ENCODE results near the gene TEAD4. TPM values are rescaled to one million over a fixed set of nuclear protein-coding genes. Genes with fewer than 3 reads are reported as not detected.
A peak's percentile ranks its signal among the peaks of the same experiment; 100 is the strongest.

TEAD4 gene
- total RNA-seq, 1 experiment from 2014 or later: 127 TPM

- peak; percentile 27 for DNase-seq
- Histone ChIP-seq H3K79me1 (ENCODE audit: insufficient read depth, low read depth, low read length, poor library complexity, severe bottlenecking) (no peaks in the 10 kb centered on the region), H4K20me1 (ENCODE audit: control insufficient read depth, insufficient read depth, insufficient read length) (no peaks in the 10 kb centered on the region), H4K91ac (ENCODE audit: insufficient read length, low read depth, low read length) (no peak overlapping the region), H4K8ac (replicated peaks; ENCODE audit: insufficient read length, low read depth, low read length) (no peak overlapping the region), H3K18ac (ENCODE audit: insufficient read length, low read depth, low read length) (no peak overlapping the region), H2BK20ac (ENCODE audit: low read depth, low read length, poor library complexity, severe bottlenecking) (no peak overlapping the region), H3K79me2 (ENCODE audit: insufficient read depth, low read length) (no peaks in the 10 kb centered on the region; the same call in 1 of the 2 replicates), H2BK15ac (ENCODE audit: low read depth, low read length) (no peak overlapping the region), H2BK120ac (ENCODE audit: low read depth, low read length, poor library complexity, severe bottlenecking) (no peak overlapping the region), H3K27me3 (ENCODE audit: insufficient read depth, low read length) (no peaks in the 10 kb centered on the region), H3K4me2 (ENCODE audit: insufficient read depth, insufficient read length, low read length) (no peak overlapping the region), H3K56ac (ENCODE audit: insufficient read length, low read depth, low read length) (no peak overlapping the region), H3K27ac (ENCODE audit: insufficient read length, low read depth, low read length) (no peak overlapping the region), H3K14ac (ENCODE audit: insufficient read depth, low read length) (no peak overlapping the region), H2BK5ac (ENCODE audit: insufficient read length, low read length) (no peak overlapping the region), H3K9ac (ENCODE audit: extremely low read depth, insufficient read length, low read length) (no peak overlapping the region), H3K9me3 (ENCODE audit: control insufficient read depth, low read depth, low read length) (no peaks in the 10 kb centered on the region), H3K4ac (ENCODE audit: low read depth, low read length) (no peak overlapping the region), H3K4me1 (ENCODE audit: insufficient read depth, low read length) (peaks cover 5% of the 10 kb centered on the region; the same call in 1 of the 2 replicates), H3T11ph (ENCODE audit: low read length) (no peak overlapping the region), H4K5ac (ENCODE audit: insufficient read length, low read depth, low read length) (no peak overlapping the region), H2BK12ac (ENCODE audit: insufficient read length, low read depth, low read length) (no peak overlapping the region), H2AFZ (ENCODE audit: low read length) (no peak overlapping the region), H3K23me2 (ENCODE audit: insufficient read length, low read depth, low read length, poor library complexity, severe bottlenecking) (no peaks in the 10 kb centered on the region), H3K23ac (ENCODE audit: insufficient read length, low read depth, low read length) (no peak overlapping the region), H2AK5ac (ENCODE audit: insufficient read length, low read length) (no peak overlapping the region)
- no peaks in the 10 kb centered on the region; the same call in 1 of the 2 replicates for H3K27me3 Mint-ChIP-seq (ENCODE audit: low read depth)
- no peak for TF ChIP-seq CTCF (conservative IDR thresholded peaks at IDR 0.05)
- 0 out of 7 replicates have a peak overlapping the region, but pooled peaks of 1 of the 3 experiments have one; percentile 38 for H3K27ac Mint-ChIP-seq
- H3K9me3 Mint-ChIP-seq: no peaks in the 10 kb centered on the region; a peak in 1 of 5 replicates
- H3K36me3 Mint-ChIP-seq (ENCODE audit: insufficient read depth in 1 of 3, low read depth in 3 of 3): peaks cover 4 to 10% (median 8%) of the 10 kb centered on the region in 3 experiments; a peak in 5 of 7 replicates
- whole genome bisulfite sequencing (ENCODE audit: extremely low coverage, insufficient read length, low lambda C conversion rate): no CpG with 5 or more reads among the region's 11 CpGs
- H3K4me1 Mint-ChIP-seq: peaks cover 59 to 64% of the 10 kb centered on the region in 2 experiments
- no peak overlapping the region; a peak in 1 of 5 replicates for H3K4me3 Mint-ChIP-seq
Measured at GRCh38 chr12:3087758-3088650, 128.8 kb downstream of the TEAD4 start.
